Stimulated activated CD4-positive, alpha-beta T cell treated with anti-CD3 and anti-CD28 coated beads, TNF-alpha, amount 100 ng/mL, for 4 hours (primary cell): ENCODE results near the gene TXNRD3.

Source experiments
- DNase-seq, 3 experiments: peaks; one replicate each; pipeline ENCODE4 v3.0.0-alpha.2; 2020; ENCODE audit warnings: low read depth in 3 of 3

TXNRD3 gene

GRCh38 chr3:126672340-126672739, 17.4 kb upstream of the TXNRD3 start:
- DNase-seq: no peak

GRCh38 chr3:126671521-126671920, 16.6 kb upstream of the TXNRD3 start:
- no peak for DNase-seq

- DNase-seq: no peak
These were observed 13.8 kb upstream of the TXNRD3 start for GRCh38 chr3:126668450-126669401.

- DNase-seq: no peak
These were observed 12.9 kb upstream of the TXNRD3 start for GRCh38 chr3:126667631-126668449.

GRCh38 chr3:126666658-126667528, 12.0 kb upstream of the TXNRD3 start:
- no peak for DNase-seq

GRCh38 chr3:126665959-126666657, 11.2 kb upstream of the TXNRD3 start:
- DNase-seq: no peak

- DNase-seq: no peak
These were observed 10.5 kb upstream of the TXNRD3 start for GRCh38 chr3:126665221-126665936.

GRCh38 chr3:126664591-126665214, 9.8 kb upstream of the TXNRD3 start:
- DNase-seq: no peak

- DNase-seq: no peak
These were observed 8.8 kb upstream of the TXNRD3 start for GRCh38 chr3:126663750-126664149.

- no peak for DNase-seq
These were observed 8.3 kb upstream of the TXNRD3 start for GRCh38 chr3:126663257-126663656.

GRCh38 chr3:126661532-126662364, 6.8 kb upstream of the TXNRD3 start:
- no peak for DNase-seq

GRCh38 chr3:126659915-126660886, 5.3 kb upstream of the TXNRD3 start:
- no peak for DNase-seq

- no peak for DNase-seq
These were observed 3.7 kb upstream of the TXNRD3 start for GRCh38 chr3:126658584-126658983.

GRCh38 chr3:126657901-126658300, 3.0 kb upstream of the TXNRD3 start:
- DNase-seq: no peak

GRCh38 chr3:126656371-126657134, 1.6 kb upstream of the TXNRD3 start:
- no peak for DNase-seq

- no peak for DNase-seq
These were observed 963 bp upstream of the TXNRD3 start for GRCh38 chr3:126655887-126656286.

GRCh38 chr3:126649556-126650092, 5.3 kb downstream of the TXNRD3 start:
- no peak for DNase-seq
